Measurements from ENCODE around the gene KPNA1.

KPNA1 gene

DNA sequence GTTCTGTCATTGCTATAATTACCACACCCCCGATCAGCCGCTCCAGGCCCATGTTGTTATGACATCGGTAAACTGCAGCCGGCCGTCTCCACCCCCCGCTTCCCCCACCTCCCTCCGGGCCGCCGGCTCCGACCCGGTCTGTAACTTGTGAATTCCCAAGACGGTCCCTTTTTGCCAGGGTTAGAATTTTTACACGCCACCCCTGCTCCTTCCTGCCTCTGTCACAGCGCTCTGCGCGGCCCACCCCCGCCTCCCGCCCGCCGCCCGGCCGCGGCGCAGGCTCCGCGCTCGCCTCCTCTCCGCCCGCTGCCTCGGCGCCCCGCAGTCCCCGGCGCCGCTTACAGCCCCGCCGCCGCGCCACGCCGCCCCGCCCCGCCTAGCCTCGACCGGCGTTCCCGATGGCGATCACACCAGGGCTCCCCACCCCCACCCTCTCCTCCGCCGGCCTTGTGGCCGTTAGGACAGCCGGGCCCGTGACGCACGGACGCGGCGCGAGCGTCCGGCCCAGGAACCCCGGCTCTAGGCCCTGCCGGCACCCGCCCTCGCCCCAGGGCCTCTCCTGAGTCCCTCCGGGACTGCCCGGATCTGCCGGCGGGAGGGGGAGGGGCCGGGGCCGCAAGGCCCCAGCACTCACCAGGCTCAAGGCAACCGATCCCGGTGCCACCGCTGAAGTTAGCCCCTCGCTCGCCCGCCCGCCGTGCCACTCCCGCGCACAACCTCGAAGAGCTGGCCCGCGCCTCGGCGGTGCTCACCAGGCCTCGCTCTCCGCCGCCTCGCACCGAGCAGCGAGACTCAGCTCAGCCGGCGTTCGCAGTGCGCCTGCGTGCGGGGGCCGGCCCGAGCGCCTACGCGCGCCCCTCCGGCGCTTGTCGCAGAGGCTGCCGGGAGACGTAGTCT lies at the start of gene KPNA1:
TSS of gene KPNA1 (minus strand) at position 817 of the 897 bp plus-strand sequence. CDS start 18,374 bp downstream, outside the sequence.
- peak; percentile 80 for DNase-seq (ENCODE audit: extremely low read depth in 1 of 2, low read depth in 1 of 2)

- peak; percentile 54 to 62 for DNase-seq (ENCODE audit: extremely low read depth in 1 of 2, low read depth in 1 of 2)
Measured at GRCh38 chr3:122564155-122564912, 49.6 kb upstream of the KPNA1 start, which contains the start of the genes DTX3L and PARP9. TSS of gene DTX3L (plus strand) at chr3:122564338. CDS start at chr3:122564427, 89 bp downstream. TSS of gene PARP9 (minus strand) at chr3:122564300. CDS start at chr3:122559620, 4,680 bp downstream.

- no peak for DNase-seq (ENCODE audit: extremely low read depth in 1 of 2, low read depth in 1 of 2)
Measured at GRCh38 chr3:122563717-122564025, 48.9 kb upstream of the KPNA1 start.

GRCh38 chr3:122562923-122563716 lies 48.4 kb upstream of the KPNA1 start:
- DNase-seq (ENCODE audit: extremely low read depth in 1 of 2, low read depth in 1 of 2): no peak

DNA sequence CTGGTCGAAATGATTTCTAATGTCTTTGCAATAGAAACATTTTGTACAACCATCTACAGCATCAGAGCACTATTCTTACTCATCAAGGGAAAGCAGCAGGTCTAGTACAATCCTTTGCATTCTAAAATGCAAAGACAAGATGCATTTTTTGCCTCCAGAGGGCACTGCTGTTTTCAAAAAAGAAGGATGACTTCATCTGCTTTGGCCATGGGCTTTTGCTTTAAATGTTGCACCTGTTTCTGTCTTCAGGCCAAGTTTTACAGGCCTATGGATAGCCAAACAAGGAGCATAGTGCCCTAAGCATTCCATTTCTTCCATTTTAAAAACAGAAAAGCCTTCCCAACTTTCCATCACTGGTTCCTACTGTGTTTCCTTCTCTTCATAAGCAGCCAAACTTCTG lies 45.9 kb upstream of the KPNA1 start:
- DNase-seq (ENCODE audit: extremely low read depth in 1 of 2, low read depth in 1 of 2): no peak

DNA sequence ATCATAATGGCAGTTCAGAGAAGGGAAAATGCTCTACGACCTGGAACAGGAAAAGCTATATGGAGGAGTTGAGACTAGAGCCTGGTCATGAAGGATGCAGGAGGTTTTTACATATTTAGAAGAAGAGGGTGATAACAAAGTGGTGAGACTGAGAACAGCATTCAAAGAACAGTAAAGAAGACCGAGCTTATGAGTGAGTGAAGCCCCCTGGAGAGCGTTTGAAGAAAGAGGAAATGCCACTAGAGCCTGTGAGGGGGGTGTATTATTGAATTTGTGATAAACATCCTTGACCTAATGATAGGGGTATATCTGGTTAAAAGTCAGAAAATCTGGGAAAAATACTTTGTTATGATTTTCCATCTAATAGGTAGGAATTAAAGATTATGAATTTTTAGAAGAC lies 45.2 kb upstream of the KPNA1 start:
- DNase-seq (ENCODE audit: extremely low read depth in 1 of 2, low read depth in 1 of 2): no peak

- DNase-seq (ENCODE audit: extremely low read depth in 1 of 2, low read depth in 1 of 2): no peak
Measured at GRCh38 chr3:122558605-122559004, 43.9 kb upstream of the KPNA1 start.

GRCh38 chr3:122557356-122557755 lies 42.6 kb upstream of the KPNA1 start:
- no peak for DNase-seq (ENCODE audit: extremely low read depth in 1 of 2, low read depth in 1 of 2)

- DNase-seq (ENCODE audit: extremely low read depth in 1 of 2, low read depth in 1 of 2): no peak
Measured at GRCh38 chr3:122555275-122556071, 40.7 kb upstream of the KPNA1 start.

DNA sequence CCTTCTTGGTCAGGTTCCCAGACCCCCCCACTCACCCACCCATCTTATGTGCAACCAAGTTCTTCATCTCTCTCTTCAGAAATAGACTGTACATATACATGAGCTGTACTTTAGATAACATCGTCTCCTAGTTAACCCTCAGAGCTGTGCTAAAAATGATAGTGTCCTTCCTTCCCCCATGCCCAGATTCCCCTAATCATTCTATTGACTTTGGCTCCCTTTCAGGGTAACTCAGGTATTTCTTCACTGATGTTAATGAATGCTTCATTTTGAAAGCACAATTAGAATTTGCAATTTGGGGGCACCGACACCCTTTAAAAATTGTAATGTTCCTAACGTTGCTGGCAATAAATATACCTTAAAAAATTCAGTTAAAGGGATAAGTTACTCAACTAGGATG lies 38.4 kb upstream of the KPNA1 start:
- DNase-seq (ENCODE audit: extremely low read depth in 1 of 2, low read depth in 1 of 2): no peak

- DNase-seq (ENCODE audit: extremely low read depth in 1 of 2, low read depth in 1 of 2): no peak
Measured at GRCh38 chr3:122548619-122549018, 33.9 kb upstream of the KPNA1 start.

DNA sequence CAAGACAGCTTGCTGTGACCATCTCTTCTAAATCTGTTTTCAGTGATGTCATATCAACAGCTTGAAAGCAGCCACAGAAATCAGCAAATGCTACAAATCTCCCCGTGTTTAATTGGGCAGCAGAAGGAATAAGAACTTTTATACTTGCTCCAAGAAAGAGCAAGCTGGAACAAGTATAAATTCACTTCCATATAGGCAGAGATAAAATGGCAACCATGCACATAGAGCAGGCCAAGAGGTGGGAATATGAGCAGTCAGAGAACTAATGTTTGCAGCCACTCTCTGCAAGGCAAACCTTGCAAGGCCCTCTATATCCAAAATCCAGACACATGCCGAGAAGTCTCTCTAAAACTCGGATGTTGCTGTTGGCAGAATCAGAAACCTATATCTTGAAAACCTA lies 33.3 kb upstream of the KPNA1 start:
- no peak for DNase-seq (ENCODE audit: extremely low read depth in 1 of 2, low read depth in 1 of 2)

DNA sequence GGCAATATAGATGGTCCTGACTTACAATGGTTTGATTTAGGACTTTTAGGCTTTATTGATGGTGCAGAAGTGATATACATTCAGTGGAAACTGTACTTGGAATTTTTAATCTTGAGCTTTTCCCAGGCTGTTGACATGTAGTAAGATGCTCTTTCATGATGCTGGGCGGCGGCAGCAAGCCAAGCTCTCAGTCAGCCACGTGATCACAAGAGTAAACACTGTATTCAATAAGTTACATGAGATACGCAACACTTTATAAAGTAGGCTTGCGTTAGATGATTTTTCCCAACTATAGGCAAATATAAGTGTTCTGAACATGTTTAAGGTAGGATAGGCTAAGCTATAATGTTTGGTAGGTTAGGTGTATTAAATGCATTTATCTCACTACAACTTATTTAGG lies 31.4 kb upstream of the KPNA1 start:
- DNase-seq (ENCODE audit: extremely low read depth in 1 of 2, low read depth in 1 of 2): no peak

DNA sequence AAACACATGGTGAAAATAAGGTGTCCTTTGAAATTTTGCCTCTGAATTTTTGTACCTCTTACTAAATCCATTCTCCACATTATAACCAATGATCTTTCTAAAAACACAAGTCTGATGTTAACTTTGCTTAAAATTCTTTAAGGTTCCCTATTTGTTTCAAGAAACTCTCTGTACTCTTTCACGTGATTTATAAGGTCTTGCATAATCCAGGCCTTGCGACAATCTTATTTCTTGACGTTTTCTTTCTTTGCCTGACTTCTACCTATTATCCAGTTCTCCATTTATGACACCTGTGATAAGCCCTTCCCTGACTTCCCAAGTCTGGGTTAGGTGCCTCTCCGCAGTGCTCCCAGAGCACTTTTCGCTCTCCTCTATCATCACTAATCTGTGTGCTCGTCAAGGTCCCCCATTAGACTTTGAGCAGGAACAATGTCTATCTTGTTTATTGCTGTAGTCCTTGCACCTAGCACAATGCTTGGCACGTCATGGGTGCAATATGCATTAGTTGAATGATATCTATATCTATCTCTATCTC lies 24.3 kb upstream of the KPNA1 start:
- DNase-seq (ENCODE audit: extremely low read depth in 1 of 2, low read depth in 1 of 2): no peak

DNA sequence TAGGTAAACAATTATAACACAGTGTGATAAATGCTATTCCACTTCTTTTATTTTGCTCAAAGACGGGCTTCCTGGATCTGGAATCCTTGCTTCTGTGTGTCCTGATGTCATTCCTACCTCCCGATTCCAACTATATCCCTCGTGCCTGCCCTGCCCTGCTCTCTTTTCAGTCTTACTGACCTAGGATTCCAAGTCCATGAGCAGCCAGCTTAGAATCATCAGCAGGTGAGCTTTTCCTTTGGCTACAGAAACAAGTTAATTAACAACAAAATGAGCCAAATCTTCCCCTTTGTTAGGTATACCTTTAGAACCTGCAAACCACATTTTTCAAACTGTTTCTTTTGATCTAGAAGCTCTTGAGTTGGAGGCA lies 21.9 kb upstream of the KPNA1 start:
- DNase-seq (ENCODE audit: extremely low read depth in 1 of 2, low read depth in 1 of 2): no peak

GRCh38 chr3:122535964-122536631 lies 21.4 kb upstream of the KPNA1 start:
- DNase-seq (ENCODE audit: extremely low read depth in 1 of 2, low read depth in 1 of 2): no peak

DNA sequence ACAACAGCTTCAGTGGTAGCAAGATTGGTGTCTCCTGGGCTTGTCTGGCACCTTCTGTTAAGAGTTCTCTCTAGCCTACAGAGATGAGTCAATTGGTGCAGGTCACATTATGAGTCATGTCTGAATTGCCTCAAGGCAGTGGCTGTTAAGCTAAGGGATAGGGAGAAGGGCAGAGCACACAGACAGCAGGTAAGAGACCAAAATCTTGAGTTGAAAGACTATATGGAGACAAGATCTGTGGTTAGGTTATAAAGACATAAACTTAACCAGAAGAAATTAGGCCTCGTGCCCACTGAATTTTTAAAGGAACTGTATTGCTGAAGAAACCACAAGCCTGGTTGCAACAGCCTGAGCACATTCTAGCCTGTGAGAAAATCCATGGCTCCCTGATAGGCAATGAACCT lies 19.2 kb upstream of the KPNA1 start:
- peak in 1 of 2 donors; percentile 38 for DNase-seq (ENCODE audit: extremely low read depth in 1 of 2, low read depth in 1 of 2)

DNA sequence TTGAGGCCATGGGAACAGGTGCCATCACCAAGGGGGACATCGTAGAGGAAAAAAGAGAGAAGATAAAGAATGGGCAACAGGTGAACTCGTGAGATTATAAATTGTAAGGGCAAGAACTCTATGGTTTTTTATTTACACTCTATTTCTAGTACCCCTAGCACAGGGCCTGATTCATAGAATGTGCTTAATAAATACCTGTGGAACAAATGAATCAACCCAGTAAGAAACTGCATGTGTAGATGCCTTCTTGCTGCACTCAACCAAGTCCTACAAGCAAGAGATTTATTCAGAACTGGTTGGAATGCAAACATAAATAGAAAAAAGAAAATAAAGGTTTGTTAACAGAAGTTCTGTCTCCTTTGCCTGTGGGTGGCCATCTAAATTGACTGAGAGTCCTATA lies 18.7 kb upstream of the KPNA1 start:
- DNase-seq (ENCODE audit: extremely low read depth in 1 of 2, low read depth in 1 of 2): no peak

GRCh38 chr3:122530164-122530563 lies 15.4 kb upstream of the KPNA1 start:
- no peak for DNase-seq (ENCODE audit: extremely low read depth in 1 of 2, low read depth in 1 of 2)

- no peak for DNase-seq (ENCODE audit: extremely low read depth in 1 of 2, low read depth in 1 of 2)
Measured at GRCh38 chr3:122523317-122523716, 8.6 kb upstream of the KPNA1 start.

All from stimulated activated CD8-positive, alpha-beta memory T cell treated with anti-CD3 and anti-CD28 coated beads, Interleukin-7, amount 100 ng/mL, for 48 hours (primary cell).